HL-60/S4 (cell line): ENCODE data around the gene WNT7A.
"Not testable (repeated sequence)": the region's sequence is repeated elsewhere in the genome, so short reads cannot be mapped to it uniquely, and the experiment has no call there.

Experiments used
- in situ Hi-C: fragments of 300-500 bp; cut with MboI; formaldehyde crosslinking; loops from 2 replicates; pipeline ENCODE4 v1.14.3; 2022; ENCODE audit warnings: low sequenced_read_pairs

The WNT7A gene

GRCh38 chr3:13879946-13880810 is at the start of gene WNT7A:
Gene WNT7A, minus strand, starts transcription at chr3:13880071. Its CDS starts 255 bp downstream, at chr3:13879816.
- in situ Hi-C loops, result loop anchor here (25.0 kb wide), 1 partner anchor 607 kb away; no protein-coding TSS in a partner anchor

- in situ Hi-C loops, result not testable (repeated sequence)
Measured at GRCh38 chr3:13928741-13929140, 48.9 kb upstream of the WNT7A start.

GRCh38 chr3:13927295-13927694 is 47.4 kb upstream of the WNT7A start:
- in situ Hi-C loops, result no loop called here

DNA sequence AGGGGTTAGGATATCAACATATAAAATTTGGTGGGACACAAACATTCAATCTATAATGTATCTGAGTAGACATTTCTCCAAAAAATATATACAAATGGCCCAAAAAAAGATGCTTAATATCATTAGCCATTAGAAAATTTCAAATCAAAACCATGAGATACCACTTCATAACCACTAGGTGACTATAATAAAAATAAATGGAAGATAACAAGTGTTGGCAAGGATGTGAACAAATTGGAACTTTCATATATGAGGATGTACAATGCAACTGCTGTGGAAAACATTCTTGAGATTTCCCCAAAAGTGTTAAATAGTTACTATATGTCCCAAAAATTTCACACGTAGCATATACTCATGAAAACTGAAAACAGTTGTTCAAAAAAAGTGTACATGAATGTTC is 36.5 kb upstream of the WNT7A start:
- in situ Hi-C loops, result no loop called here

- in situ Hi-C loops, result no loop called here
Measured at GRCh38 chr3:13902648-13903238, 22.9 kb upstream of the WNT7A start.

GRCh38 chr3:13901935-13902584 is 22.2 kb upstream of the WNT7A start:
- in situ Hi-C loops, result no loop called here

DNA sequence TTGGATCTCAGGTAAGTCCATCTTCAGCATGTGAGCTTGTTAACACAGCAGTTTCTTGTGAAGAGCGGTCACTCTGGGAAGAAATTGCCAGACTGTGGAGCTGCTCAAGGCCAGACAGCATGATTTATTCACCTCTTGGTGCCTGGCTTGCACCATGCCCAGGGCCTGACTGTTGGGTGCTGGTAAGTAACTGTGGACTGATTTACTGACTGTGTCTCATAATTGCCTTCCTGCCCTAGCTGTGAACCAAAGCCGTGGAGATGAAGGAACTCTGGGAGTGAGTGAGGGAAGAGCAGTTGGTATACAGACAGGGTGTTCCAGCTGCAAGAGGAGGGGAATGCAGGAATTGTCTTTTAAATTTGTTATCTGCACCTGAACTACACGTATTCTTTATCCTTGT is 18.5 kb upstream of the WNT7A start:
- in situ Hi-C loops, result loop anchor here (25.0 kb wide), 1 partner anchor 589 kb away; no protein-coding TSS in a partner anchor

DNA sequence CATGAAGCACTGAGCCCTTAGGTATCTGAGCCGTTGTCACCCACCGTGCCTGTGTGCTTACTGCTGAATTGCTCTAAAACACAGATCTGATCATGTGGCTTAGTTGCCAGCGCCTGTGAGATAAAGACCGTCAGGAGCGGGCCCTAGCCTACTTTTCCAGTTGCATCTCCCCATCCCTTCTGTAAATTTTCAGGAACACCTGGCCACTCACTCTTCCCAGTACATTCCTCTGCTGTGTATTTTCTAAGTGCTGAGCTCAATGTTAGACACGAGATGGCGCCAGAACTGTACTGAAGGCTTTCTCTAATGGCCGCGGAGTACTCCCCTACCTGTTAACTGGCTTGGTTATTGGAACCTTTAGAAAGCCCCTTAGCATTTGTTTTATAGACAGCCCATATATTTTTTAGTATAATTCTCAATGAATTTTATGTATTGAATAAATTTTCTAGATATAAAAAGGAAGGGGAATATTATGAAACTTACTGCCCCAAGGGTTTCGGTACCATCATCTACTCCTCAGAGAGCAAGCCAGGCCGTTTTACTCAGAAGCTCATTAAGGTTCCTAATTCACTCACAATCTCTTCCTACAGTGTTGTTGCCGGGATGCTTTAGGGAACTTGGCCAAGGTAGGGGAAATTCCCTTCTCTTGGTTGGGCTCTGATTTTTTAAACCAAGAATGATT is 16.7 kb upstream of the WNT7A start:
- in situ Hi-C loops, result loop anchor here (25.0 kb wide), 1 partner anchor 591 kb away; no protein-coding TSS in a partner anchor

DNA sequence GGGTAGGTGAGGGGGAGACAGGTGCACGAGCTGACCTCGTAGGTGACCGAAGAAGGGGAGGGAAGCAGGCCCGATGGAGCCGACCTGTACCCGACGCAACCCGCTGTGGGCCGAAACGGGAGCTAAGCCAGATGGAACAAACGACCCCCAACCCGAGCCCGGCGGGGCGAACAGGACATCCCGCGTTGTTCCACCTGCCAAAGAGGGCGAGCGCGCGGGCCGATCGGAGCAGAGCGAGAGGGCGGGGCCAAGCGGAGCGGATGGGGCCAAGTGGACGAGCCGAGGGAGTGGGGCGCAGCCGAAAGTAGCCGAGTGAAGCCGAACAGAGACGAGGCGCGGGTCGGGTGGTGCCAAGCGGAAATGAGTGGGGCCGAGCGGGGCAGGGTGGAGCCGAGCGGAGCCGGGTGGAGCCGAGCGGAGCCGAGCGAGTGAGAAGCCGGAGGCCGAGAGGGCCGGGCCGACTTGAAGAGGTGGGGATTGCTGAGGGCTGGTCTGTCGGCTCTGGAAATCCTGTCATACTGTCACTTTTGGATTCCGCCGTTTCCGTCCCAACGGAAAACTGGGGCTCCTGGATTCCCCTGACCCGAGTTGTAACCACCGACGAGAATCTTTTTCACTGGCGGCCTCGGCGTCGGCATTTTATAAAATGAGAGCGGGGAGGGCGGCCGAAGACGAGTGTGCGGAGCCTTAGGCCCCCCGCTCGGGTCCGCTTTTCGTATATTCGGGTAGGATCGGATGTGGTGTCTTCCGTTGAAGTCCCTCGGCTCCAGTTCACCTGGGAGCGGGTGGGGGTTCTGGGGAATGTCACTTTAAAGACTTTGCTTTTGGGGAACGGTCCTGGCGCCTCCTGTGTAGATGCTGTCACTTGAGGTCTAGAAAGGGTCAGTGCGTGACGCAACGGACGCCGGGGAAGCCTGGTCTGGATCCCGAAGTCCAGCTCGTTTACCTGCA is 15.6 kb upstream of the WNT7A start:
- in situ Hi-C loops, result loop anchor here (25.0 kb wide), 1 partner anchor 592 kb away; no protein-coding TSS in a partner anchor

DNA sequence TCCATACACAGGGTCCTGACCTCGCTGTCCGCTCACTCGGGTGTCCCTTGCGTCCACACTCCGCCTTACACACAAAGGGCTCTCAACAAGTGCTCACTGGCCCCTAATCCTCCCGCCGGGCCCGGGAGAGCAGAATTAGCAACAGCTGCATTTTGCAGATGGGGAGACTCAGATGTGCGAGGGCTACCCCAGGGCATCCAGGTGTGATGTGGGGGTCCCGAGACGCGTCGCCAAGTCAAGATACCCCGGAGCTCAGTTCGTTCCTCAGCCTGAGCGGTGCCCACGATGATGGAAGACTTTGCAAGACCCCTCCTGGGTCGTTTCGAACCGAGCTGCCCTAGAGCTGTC is 14.9 kb upstream of the WNT7A start:
- in situ Hi-C loops, result loop anchor here (25.0 kb wide), 1 partner anchor 593 kb away; no protein-coding TSS in a partner anchor

DNA sequence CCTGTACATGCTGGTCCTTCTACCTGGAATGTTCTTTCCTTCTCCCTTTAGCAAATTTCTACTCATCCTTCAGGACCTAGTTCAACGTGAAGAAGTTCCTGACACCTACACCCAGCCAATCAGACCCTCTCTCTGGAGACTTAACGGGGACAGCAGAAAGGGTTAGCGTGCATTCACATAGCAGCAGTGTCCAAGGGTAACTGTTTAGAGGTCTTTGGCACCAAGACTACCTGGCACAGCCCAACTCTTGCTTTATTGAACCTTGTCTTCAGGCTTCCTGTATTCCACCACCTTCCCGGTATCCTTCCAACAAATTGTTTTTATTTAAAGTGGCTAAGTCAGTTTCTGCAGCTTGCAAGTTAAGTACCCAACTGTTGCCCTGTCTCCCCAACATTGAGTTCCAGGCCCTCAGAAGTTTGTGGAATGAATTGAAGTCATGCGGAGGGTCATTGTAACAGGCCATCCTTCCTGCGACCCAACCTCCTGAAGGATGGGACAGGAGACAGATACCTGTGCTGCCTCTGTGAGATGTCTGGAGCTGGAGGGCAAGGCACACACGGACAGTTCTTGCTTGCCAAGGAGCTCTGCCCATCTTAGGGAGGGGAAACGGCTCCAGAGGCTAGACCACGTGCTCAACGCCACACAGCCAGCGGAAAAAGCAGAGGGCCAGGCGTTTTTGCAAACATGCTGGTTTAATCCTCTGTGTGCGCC is 14.4 kb upstream of the WNT7A start:
- in situ Hi-C loops, result loop anchor here (25.0 kb wide), 1 partner anchor 593 kb away; no protein-coding TSS in a partner anchor

DNA sequence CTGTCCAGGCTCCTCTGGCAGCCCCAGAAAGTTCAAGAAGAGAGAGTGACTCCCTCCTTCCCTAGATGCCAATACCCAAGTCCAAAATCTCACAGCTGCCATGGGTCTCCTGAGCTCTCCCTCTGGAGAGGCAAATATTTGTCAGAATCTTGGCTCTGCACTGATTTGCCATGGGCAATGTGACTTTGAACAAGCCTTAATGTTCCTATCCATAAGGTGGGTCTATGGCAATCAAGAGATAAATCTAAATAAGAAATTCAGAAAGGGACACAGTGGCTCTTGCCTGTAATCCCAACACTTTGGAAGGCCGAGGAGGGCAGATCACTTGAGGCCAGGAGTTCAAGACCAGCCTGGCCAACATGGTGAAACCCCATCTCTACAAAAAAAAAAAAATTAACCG is 12.4 kb upstream of the WNT7A start:
- in situ Hi-C loops, result loop anchor here (25.0 kb wide), 1 partner anchor 595 kb away; no protein-coding TSS in a partner anchor

DNA sequence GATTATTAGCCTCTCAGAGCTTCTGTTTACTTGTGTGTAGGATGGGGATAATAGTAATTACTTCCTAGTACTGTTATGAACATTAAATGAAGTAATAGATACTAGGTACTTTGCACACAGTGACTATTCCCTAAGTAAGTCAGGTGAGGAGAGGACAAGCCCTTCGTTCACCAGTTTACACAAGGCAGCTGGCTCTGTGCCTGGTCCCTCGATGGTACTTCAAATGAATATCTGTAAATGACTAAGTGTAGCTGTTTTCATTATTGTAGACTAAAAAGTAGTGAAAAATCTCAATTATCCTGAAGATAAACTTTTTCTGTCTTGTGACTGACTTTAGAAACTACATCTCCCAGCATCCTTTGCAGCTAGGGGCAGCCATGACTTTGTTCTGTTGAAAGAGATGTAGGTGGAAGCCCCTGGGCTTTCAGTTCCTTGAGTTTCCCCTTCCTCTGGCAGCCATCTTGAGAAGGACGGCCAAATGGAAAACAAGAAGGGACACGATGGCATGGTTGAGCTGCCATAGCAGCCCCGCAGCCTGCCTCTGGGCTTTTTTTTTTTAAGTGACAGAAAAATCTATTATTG is 11.7 kb upstream of the WNT7A start:
- in situ Hi-C loops, result loop anchor here (25.0 kb wide), 1 partner anchor 596 kb away; no protein-coding TSS in a partner anchor

DNA sequence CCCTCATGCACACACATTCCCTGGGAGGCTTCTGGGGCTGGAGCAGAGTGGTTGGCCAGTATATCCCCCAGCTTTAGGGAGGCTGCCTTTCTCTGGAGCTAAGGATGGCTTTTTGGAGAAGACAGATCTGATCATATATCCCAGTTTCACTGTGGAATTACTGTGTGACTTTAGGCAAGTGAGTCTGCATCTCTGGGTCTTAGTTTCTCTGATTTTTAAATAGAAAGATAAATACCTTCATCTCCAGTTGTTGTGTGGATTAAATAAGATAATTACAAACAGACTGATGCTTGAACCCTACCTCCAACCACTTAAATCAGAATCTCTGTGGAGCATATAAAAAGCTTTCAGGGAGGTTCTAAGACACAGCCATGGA is 11.1 kb upstream of the WNT7A start:
- in situ Hi-C loops, result loop anchor here (25.0 kb wide), 1 partner anchor 596 kb away; no protein-coding TSS in a partner anchor

DNA sequence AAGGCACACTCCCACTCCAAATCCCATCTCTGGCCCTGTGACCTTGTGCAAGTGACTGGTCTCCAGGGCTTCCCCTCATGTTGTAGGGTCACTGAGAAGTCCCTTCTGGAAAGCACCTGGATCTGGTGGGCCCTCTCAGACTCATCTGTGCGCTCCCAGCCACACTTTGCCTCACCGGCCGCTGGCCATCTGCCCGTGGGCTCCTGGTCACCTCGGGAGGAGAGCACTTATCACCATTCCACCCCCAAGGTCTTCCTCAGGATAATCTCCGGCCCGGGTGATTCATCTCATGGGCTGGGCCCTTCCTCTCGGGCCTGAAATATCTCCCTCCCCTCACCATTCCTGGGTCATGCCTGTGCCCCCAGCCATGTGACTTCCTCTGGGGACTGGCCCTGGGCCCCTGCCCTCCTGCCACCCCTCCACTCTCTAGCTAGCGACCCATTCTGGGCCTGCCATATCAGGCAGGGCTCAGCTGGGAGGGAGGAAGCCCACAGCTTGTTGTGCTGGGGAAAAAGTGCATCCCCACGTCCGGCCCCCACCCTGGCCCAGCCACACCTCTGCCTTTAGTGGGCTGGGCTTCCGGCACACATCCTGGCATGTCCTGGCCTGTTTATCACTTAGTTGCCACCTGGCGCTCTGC is 10.6 kb upstream of the WNT7A start:
- in situ Hi-C loops, result loop anchor here (25.0 kb wide), 1 partner anchor 597 kb away; no protein-coding TSS in a partner anchor

DNA sequence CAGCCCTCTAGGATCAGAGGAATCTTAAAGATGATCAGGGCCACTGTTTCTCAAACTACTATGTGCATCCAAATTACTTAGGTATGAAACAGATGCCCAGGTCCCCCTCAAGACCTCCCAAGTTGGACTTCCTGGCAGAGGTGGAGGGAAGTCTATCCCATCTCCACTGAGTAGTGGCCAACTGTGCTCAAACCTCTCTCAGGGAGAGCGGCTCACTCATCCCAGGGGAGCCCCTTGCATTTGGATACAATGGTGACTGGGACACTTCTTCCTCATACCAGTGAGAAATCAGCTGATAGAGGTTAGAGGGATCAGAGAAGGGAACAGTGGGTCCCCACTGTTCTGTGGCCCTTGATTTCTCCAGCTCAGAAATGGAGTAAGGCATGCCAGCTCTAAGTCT is 8.7 kb upstream of the WNT7A start:
- in situ Hi-C loops, result loop anchor here (25.0 kb wide), 1 partner anchor 599 kb away; no protein-coding TSS in a partner anchor

- in situ Hi-C loops, result loop anchor here (25.0 kb wide), 1 partner anchor 600 kb away; no protein-coding TSS in a partner anchor
Measured at GRCh38 chr3:13887495-13888300, 7.8 kb upstream of the WNT7A start.
